Upper lobe of right lung (tissue), 1 donor: ENCODE results near the gene AFF1. TPM values are rescaled to one million over a fixed set of nuclear protein-coding genes. Genes with fewer than 3 reads are reported as not detected.

ENCODE experiments used
- ATAC-seq: fragments of 200-7000 bp; cut with Tn5 transposase; one replicate; pipeline ENCODE4 v1.9.1; 2020; ENCODE audit warnings: mild to moderate bottlenecking, moderate library complexity
- DNase-seq: peaks from one replicate; pipeline ENCODE4 v3.0.0-alpha.2; 2020
- H3K27ac ChIP-seq: fragments of 200-600 bp; one replicate; pipeline ENCODE4 v1.8.0; 2022
- H3K27me3 ChIP-seq: fragments of 200-600 bp; one replicate; pipeline ENCODE4 v1.8.0; 2022; ENCODE audit warnings: mild to moderate bottlenecking
- H3K36me3 ChIP-seq: fragments of 200-600 bp; one replicate; pipeline ENCODE4 v1.8.0; 2022
- H3K4me1 ChIP-seq: fragments of 200-600 bp; one replicate; pipeline ENCODE4 v1.8.0; 2022
- H3K4me3 ChIP-seq: fragments of 200-600 bp; one replicate; pipeline ENCODE4 v1.8.0; 2022; ENCODE audit warnings: mild to moderate bottlenecking
- H3K9me3 ChIP-seq: fragments of 200-600 bp; one replicate; pipeline ENCODE4 v1.8.0; 2022
- CTCF ChIP-seq: fragments of 200-600 bp; IDR thresholded peaks from one replicate; pipeline ENCODE4 v1.8.0; 2022; ENCODE audit warnings: antibody characterized with exemption
- intact Hi-C: fragments of 100-400 bp; cut with DNase I; formaldehyde crosslinking; loops from one replicate; pipeline ENCODE4 v1.11.0; 2022
- total RNA-seq: library from RNA; stranded (reverse); fragmentation: NEBNext Ultra II Directional; extraction: Animal tissue kit (Norgen Biotek cat#: 25700); gene quantifications from one replicate; pipeline ENCODE4 v1.2.1, GENCODE V29; 2021
- donor health status: DM: no; HTN: yes; CAD: no; lungs with severe emphysema.

The AFF1 gene
- total RNA-seq, 1 donor from 2014 or later, result 103 TPM

GRCh38 chr4:86944964-86945781, 10.4 kb downstream of the AFF1 start:
- Histone ChIP-seq H3K4me1 (peaks cover 24% of the 10 kb centered on the region), H3K27ac (no peak overlapping the region)
- intact Hi-C loops, result no loop called here

DNA sequence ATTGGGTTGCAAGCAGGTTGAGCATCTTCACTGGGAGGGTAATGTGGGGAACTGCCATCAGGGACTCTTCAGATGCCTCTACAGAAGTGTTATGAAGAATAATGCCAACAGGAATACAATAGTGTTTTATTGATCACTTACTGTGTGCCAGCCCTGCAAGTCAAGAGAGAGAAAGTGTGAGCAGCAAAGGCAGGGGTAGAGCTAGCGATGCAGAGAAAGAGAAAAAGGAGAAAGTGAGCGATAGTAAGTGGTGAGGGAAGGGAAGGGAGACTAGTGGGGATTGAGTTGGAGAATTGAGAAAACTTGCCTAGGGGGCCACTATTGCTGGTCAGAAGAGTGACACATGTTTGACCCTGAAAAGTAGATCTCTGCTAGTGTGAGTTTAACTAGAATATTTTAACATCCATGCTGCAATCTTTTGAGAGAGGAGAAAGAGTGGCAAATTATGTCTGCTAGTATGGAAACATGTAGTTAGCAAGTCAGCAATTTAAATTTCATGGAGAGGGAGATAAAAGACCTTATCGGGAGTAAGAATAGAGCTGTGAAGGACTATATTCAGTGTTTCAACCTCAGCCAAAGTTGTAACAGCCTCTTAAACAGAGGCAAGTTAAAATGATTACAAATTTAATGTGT, 12.2 kb downstream of the AFF1 start:
- Histone ChIP-seq H3K27ac (peak overlapping the region; percentile 61), H3K4me3 (no peak overlapping the region), H3K36me3 (peaks cover 4% of the 10 kb centered on the region), H3K4me1 (peaks cover 18% of the 10 kb centered on the region), H3K27me3 (no peaks in the 10 kb centered on the region), H3K9me3 (no peaks in the 10 kb centered on the region)
- TF ChIP-seq CTCF, result no peak
- DNase-seq (no peak), ATAC-seq (no peak)
- intact Hi-C loops, result no loop called here

More at GRCh38 chr4:86944964-86945781, 10.4 kb downstream of the AFF1 start:
- Histone ChIP-seq H3K36me3 (peaks cover 2% of the 10 kb centered on the region), H3K9me3 (no peaks in the 10 kb centered on the region), H3K27me3 (no peaks in the 10 kb centered on the region), H3K4me3 (no peak overlapping the region)
- ATAC-seq, result no peak
- no peak for TF ChIP-seq CTCF
- DNase-seq, result no peak

- peak overlapping the region; percentile 61 for H3K27ac ChIP-seq
- H3K36me3 ChIP-seq, result peaks cover 4% of the 10 kb centered on the region
- no peaks in the 10 kb centered on the region for H3K27me3 ChIP-seq
- ATAC-seq (no peak), DNase-seq (no peak)
- TF ChIP-seq CTCF, result no peak
- peaks cover 17% of the 10 kb centered on the region for H3K4me1 ChIP-seq
- intact Hi-C loops, result no loop called here
- H3K9me3 ChIP-seq, result no peaks in the 10 kb centered on the region
- H3K4me3 ChIP-seq, result no peak overlapping the region
These were observed 12.8 kb downstream of the AFF1 start for GRCh38 chr4:86947501-86948120.

- H3K9me3 ChIP-seq, result no peaks in the 10 kb centered on the region
- ATAC-seq (no peak), DNase-seq (no peak)
- no peak for TF ChIP-seq CTCF
- no peak overlapping the region for H3K4me3 ChIP-seq
- H3K27me3 ChIP-seq, result no peaks in the 10 kb centered on the region
- intact Hi-C loops, result no loop called here
- H3K27ac ChIP-seq, result no peak overlapping the region
- peaks cover 4% of the 10 kb centered on the region for H3K36me3 ChIP-seq
- peaks cover 17% of the 10 kb centered on the region for H3K4me1 ChIP-seq
These were observed 13.5 kb downstream of the AFF1 start for GRCh38 chr4:86948276-86948675.

- H3K36me3 ChIP-seq, result peaks cover 4% of the 10 kb centered on the region
- DNase-seq (no peak), ATAC-seq (no peak)
- TF ChIP-seq CTCF, result no peak
- H3K4me1 ChIP-seq, result peaks cover 17% of the 10 kb centered on the region
- no peak overlapping the region for H3K27ac ChIP-seq
- H3K4me3 ChIP-seq, result no peak overlapping the region
- intact Hi-C loops, result no loop called here
- H3K9me3 ChIP-seq, result no peaks in the 10 kb centered on the region
- H3K27me3 ChIP-seq, result no peaks in the 10 kb centered on the region
These were observed 16.2 kb downstream of the AFF1 start for GRCh38 chr4:86950831-86951525.
